ENCODE results near the gene VEGFB.

VEGFB gene

DNA sequence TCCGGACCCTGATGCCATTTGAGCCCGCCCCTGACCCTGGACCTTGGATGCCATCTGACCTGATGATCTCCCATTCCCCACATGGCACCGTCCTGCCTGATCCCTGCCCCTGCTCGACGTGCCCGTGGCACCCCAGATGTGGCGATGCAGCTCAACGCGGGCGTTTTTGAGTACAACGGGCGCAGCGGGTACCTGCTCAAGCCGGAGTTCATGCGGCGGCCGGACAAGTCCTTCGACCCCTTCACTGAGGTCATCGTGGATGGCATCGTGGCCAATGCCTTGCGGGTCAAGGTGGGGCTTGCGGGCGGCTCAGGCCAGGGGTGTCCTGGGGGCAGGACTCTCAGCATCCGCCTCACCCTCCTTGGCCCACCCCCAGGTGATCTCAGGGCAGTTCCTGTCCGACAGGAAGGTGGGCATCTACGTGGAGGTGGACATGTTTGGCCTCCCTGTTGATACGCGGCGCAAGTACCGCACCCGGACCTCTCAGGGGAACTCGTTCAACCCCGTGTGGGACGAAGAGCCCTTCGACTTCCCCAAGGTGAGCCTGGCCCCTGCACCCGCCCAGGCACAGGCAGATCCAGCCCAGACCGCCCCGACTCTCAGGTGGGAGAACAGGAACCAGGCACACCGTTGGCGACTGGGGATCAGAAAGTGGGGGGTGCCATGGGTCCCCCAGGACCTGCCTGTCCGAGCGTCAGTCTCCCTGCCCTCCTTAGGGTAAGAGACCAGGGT lies 28.1 kb downstream of the VEGFB start:
- TF ChIP-seq NFIC (IDR thresholded peaks at IDR 0.05), result no peak
- no peak for TF ChIP-seq RAD21 (IDR thresholded peaks at IDR 0.05; ENCODE audit: low read depth)
- no peak for TF ChIP-seq EGR1 (IDR thresholded peaks at IDR 0.05)
- TF ChIP-seq TAF1 (IDR thresholded peaks at IDR 0.05; ENCODE audit: low read depth), result no peak

DNA sequence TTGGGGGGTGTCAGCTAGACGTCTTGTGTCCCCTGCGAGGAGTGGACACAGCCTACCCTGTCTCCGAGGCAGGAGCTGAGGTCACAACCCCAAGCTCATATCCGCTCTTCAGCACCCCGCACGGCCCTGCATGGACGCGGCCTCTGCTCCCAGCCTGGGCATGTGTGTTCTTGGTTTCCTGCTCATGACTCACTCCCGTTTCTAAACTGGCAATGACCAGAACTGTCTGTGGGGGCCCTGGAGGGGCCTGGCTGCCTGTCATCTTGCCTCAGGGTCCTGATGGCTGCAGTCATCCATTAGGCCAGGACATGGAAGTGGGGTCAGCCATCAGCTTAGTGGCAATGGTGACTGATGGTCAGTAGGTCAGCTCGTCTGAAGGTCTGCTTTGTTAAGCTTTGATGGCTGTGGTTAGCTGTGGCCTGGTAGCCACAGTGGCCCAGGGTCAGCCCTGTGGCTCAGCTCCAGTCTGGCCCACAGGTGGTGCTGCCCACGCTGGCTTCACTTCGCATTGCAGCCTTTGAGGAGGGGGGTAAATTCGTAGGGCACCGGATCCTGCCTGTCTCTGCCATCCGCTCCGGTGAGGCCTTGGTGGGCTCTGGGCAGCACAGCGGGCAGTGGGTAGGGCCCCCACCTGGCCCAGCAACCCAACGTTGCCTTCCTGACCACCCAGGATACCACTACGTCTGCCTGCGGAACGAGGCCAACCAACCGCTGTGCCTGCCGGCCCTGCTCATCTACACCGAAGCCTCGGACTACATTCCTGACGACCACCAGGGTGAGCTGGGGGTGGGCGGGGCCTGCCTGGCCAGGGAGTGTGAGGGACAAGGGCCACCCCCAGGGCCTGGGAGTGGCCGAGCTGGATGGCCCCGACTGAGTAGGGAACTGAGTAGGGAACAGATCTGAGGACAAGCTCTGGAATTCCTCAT lies 28.9 kb downstream of the VEGFB start:
- no peak for TF ChIP-seq TCF12 (IDR thresholded peaks at IDR 0.05; ENCODE audit: low read depth)
- TF ChIP-seq CEBPB (IDR thresholded peaks at IDR 0.05), result no peak
- no peak for TF ChIP-seq YY1 (IDR thresholded peaks at IDR 0.05; ENCODE audit: low read depth)
- TF ChIP-seq NFIC (IDR thresholded peaks at IDR 0.05), result no peak
- TF ChIP-seq EGR1 (IDR thresholded peaks at IDR 0.05), result no peak
- TF ChIP-seq, protein P1, sequence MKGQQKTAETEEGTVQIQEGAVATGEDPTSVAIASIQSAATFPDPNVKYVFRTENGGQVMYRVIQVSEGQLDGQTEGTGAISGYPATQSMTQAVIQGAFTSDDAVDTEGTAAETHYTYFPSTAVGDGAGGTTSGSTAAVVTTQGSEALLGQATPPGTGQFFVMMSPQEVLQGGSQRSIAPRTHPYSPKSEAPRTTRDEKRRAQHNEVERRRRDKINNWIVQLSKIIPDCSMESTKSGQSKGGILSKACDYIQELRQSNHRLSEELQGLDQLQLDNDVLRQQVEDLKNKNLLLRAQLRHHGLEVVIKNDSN (IDR thresholded peaks at IDR 0.05), result no peak
- TF ChIP-seq CREB1 (IDR thresholded peaks at IDR 0.05; ENCODE audit: low read depth), result no peak

DNA sequence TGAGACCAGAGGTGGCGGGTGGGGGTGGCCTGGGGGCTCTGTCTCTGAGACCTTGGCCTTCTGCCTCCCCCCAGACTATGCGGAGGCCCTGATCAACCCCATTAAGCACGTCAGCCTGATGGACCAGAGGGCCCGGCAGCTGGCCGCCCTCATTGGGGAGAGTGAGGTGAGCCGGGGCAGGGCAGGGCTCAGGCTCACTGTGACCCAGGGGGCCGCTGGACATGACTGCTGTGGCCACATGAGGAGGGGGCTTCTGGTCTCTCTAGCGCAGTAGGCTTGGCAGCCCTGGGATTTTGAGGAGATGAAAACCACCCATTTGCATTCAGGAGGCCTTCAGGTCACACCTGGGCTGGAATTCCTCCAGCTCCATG lies 29.5 kb downstream of the VEGFB start:
- no peak for TF ChIP-seq FOXM1 (IDR thresholded peaks at IDR 0.05; ENCODE audit: borderline replicate concordance, low read depth)
- TF ChIP-seq, protein P2, sequence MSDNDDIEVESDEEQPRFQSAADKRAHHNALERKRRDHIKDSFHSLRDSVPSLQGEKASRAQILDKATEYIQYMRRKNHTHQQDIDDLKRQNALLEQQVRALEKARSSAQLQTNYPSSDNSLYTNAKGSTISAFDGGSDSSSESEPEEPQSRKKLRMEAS (IDR thresholded peaks at IDR 0.05), result no peak
- TF ChIP-seq, protein P1 (IDR thresholded peaks at IDR 0.05), result no peak
- no peak for TF ChIP-seq CEBPB (IDR thresholded peaks at IDR 0.05)
- no peak for TF ChIP-seq NFIC (IDR thresholded peaks at IDR 0.05)
- TF ChIP-seq TAF1 (IDR thresholded peaks at IDR 0.05; ENCODE audit: low read depth), result no peak

DNA sequence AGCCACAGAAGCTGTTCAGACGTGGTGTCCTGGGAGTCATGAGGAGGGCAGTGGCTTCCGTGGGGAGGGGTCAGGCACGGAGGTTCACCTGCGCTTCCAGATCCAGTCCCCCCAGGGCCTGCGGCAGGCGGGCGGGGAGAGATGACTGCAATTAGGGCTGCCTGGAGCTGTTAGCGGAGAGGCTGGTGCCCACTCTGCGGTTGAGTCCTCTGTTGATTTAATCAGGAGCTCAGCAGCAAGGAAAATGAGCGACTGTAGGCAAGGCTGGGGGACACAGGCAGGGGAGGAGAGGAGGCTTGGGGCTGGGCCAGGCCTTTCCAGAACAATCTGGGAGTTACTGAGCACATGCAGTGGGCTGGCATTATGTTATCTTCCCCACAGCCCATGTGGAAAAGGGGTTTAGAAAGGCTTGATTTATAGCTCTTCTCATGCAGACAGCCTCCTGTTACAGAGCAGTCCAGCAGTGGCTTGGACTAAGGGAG lies 30.0 kb downstream of the VEGFB start:
- no peak for TF ChIP-seq CEBPB (IDR thresholded peaks at IDR 0.05)

DNA sequence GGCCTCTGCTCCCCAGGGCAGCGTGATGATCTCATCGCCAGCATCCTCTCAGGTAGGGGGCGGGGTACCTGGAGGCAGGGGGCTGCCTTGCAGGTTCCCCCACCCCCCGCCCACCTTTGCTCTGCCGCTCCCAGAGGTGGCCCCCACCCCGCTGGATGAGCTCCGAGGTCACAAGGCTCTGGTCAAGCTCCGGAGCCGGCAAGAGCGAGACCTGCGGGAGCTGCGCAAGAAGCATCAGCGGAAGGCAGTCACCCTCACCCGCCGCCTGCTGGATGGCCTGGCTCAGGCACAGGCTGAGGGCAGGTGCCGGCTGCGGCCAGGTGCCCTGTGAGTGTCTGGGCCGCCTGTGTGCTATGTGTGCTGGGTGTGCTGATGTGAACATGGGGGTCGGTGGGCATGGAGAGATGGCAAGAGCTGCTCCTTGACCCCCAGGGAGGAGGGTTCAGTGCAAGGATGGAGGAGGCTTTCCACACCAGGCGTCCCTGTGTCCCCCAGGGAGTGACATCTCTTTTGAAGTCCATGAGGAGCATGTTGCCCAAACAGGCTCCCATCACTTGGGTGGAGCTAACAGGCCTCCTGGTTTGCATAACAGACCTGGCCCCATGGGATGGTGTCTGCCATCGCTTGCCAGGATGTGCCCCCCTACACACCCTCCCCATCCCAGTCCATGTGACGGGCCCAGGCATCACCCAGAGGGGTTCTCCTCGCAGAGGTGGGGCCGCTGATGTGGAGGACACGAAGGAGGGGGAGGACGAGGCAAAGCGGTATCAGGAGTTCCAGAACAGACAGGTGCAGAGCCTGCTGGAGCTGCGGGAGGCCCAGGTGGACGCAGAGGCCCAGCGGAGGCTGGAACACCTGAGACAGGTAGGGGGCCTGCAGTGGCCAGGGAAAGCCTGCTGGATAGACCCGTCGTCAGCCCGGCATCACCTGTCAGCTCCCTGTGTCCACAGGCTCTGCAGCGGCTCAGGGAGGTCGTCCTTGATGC lies 31.1 kb downstream of the VEGFB start:
- TF ChIP-seq EP300 (IDR thresholded peaks at IDR 0.05; ENCODE audit: borderline replicate concordance), result no peak
- TF ChIP-seq RAD21 (IDR thresholded peaks at IDR 0.05; ENCODE audit: low read depth), result no peak
- TF ChIP-seq CREB1 (IDR thresholded peaks at IDR 0.05; ENCODE audit: low read depth), result no peak
- TF ChIP-seq EGR1 (IDR thresholded peaks at IDR 0.05), result no peak
- TF ChIP-seq, protein P2 (IDR thresholded peaks at IDR 0.05), result no peak
- no peak for TF ChIP-seq CEBPB (IDR thresholded peaks at IDR 0.05)
- no peak for TF ChIP-seq YY1 (IDR thresholded peaks at IDR 0.05; ENCODE audit: low read depth)
- no peak for TF ChIP-seq TEAD4 (IDR thresholded peaks at IDR 0.05)
- no peak for TF ChIP-seq ZBTB7A (IDR thresholded peaks at IDR 0.05; ENCODE audit: low read depth)
- TF ChIP-seq NFIC (IDR thresholded peaks at IDR 0.05), result no peak
- TF ChIP-seq, protein P3, sequence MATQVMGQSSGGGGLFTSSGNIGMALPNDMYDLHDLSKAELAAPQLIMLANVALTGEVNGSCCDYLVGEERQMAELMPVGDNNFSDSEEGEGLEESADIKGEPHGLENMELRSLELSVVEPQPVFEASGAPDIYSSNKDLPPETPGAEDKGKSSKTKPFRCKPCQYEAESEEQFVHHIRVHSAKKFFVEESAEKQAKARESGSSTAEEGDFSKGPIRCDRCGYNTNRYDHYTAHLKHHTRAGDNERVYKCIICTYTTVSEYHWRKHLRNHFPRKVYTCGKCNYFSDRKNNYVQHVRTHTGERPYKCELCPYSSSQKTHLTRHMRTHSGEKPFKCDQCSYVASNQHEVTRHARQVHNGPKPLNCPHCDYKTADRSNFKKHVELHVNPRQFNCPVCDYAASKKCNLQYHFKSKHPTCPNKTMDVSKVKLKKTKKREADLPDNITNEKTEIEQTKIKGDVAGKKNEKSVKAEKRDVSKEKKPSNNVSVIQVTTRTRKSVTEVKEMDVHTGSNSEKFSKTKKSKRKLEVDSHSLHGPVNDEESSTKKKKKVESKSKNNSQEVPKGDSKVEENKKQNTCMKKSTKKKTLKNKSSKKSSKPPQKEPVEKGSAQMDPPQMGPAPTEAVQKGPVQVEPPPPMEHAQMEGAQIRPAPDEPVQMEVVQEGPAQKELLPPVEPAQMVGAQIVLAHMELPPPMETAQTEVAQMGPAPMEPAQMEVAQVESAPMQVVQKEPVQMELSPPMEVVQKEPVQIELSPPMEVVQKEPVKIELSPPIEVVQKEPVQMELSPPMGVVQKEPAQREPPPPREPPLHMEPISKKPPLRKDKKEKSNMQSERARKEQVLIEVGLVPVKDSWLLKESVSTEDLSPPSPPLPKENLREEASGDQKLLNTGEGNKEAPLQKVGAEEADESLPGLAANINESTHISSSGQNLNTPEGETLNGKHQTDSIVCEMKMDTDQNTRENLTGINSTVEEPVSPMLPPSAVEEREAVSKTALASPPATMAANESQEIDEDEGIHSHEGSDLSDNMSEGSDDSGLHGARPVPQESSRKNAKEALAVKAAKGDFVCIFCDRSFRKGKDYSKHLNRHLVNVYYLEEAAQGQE (IDR thresholded peaks at IDR 0.05; ENCODE audit: low read depth), result no peak
- TF ChIP-seq, protein P1 (IDR thresholded peaks at IDR 0.05), result no peak

DNA sequence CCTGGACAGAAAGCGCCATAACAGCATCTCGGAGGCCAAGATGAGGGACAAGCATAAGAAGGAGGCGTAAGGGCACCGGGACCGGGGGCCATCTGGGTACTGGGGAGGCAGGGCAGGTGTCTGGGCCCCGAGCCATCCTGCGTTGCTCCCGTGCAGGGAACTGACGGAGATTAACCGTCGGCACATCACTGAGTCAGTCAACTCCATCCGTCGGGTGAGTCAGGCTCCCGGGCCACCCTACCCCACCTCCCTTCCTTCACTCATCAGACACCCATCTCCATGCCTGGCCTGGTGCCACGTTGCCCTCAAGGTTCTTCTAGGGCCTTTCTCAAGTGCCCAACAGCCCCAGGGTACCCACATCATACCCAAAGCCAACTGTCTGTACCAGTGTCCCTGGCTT lies 32.0 kb downstream of the VEGFB start:
- TF ChIP-seq, protein P3 (IDR thresholded peaks at IDR 0.05; ENCODE audit: low read depth), result no peak
- TF ChIP-seq TEAD4 (IDR thresholded peaks at IDR 0.05) (no peak), FOXM1 (IDR thresholded peaks at IDR 0.05; ENCODE audit: borderline replicate concordance, low read depth) (no peak)
